Hepatocyte (in vitro differentiated cells): ENCODE data around the gene MATR3. TPM values are rescaled to one million over a fixed set of nuclear protein-coding genes. Genes with fewer than 3 reads are reported as not detected.

ENCODE experiments used
- DNase-seq: peaks from one replicate; pipeline ENCODE4 v3.0.0-alpha.2; 2016; ENCODE audit warnings: low spot score
- H2AFZ ChIP-seq: fragments of 200-600 bp; sonication (generic); 2 replicates; pipeline ENCODE4 v1.6.0; 2016; ENCODE audit warnings: antibody characterized with exemption, mild to moderate bottlenecking
- H3K27ac ChIP-seq: fragments of 200-600 bp; sonication (generic); 2 replicates; pipeline ENCODE4 v1.5.1; 2016; ENCODE audit warnings: mild to moderate bottlenecking
- H3K27me3 ChIP-seq: fragments of 200-600 bp; sonication (generic); 2 replicates; pipeline ENCODE4 v1.6.1; 2016
- H3K36me3 ChIP-seq: fragments of 200-600 bp; sonication (generic); replicated peaks from 2 replicates; pipeline ENCODE4 v1.5.1; 2016; ENCODE audit warnings: low read depth; ENCODE audit not compliant: insufficient read depth
- H3K4me1 ChIP-seq: fragments of 200-600 bp; sonication (generic); 2 replicates; pipeline ENCODE4 v1.5.1; 2016; ENCODE audit warnings: mild to moderate bottlenecking, moderate library complexity; ENCODE audit not compliant: insufficient read depth
- H3K4me2 ChIP-seq: fragments of 200-600 bp; sonication (generic); 2 replicates; pipeline ENCODE4 v1.6.0; 2016
- H3K4me3 ChIP-seq: fragments of 200-600 bp; sonication (generic); 2 replicates; pipeline ENCODE4 v1.5.1; 2016; ENCODE audit warnings: mild to moderate bottlenecking
- H3K79me2 ChIP-seq: fragments of 200-600 bp; sonication (generic); 2 replicates; pipeline ENCODE4 v1.6.0; 2017; ENCODE audit warnings: mild to moderate bottlenecking
- H3K9me2 ChIP-seq: fragments of 200-600 bp; sonication (generic); replicated peaks from 2 replicates; pipeline ENCODE4 v1.6.0; 2017; ENCODE audit warnings: mild to moderate bottlenecking; ENCODE audit not compliant: insufficient read depth
- H3K9me3 ChIP-seq: fragments of 200-600 bp; sonication (generic); 2 replicates; pipeline ENCODE4 v1.5.1; 2016; ENCODE audit warnings: low read depth, mild to moderate bottlenecking
- H4K20me1 ChIP-seq: fragments of 200-600 bp; sonication (generic); 2 replicates; pipeline ENCODE4 v1.6.0; 2016; ENCODE audit warnings: mild to moderate bottlenecking; ENCODE audit not compliant: insufficient read depth, poor library complexity, severe bottlenecking
- CTCF ChIP-seq: fragments of 200-600 bp; sonication (generic); IDR thresholded peaks from 2 replicates; pipeline ENCODE4 v1.5.1; 2016; ENCODE audit warnings: antibody characterized with exemption, mild to moderate bottlenecking; ENCODE audit not compliant: poor library complexity
- EZH2 ChIP-seq: fragments of 200-600 bp; sonication (generic); IDR thresholded peaks from 2 replicates; pipeline ENCODE4 v1.6.1; 2016; ENCODE audit warnings: antibody characterized with exemption, mild to moderate bottlenecking, borderline replicate concordance
- EZH2phosphoT487 ChIP-seq: fragments of 200-600 bp; sonication (generic); IDR thresholded peaks from one replicate; pipeline ENCODE4 v1.6.1; 2018; ENCODE audit warnings: antibody characterized with exemption, mild to moderate bottlenecking, low read depth, moderate library complexity; ENCODE audit not compliant: unreplicated experiment, severe bottlenecking
- WGBS: methylation state at CpG from one replicate; pipeline ENCODE4 v1.1.6; 2016; ENCODE audit warnings: low lambda C conversion rate; ENCODE audit errors: missing lambda C conversion rate; 5-methylcytosine and 5-hydroxymethylcytosine counted together
- polyA plus RNA-seq: library from polyadenylated mRNA; unstranded; fragments of >200 nt; fragmentation: Nextera tagmentation; extraction: Ambion mirVana; gene quantifications from 2 replicates; pipeline ENCODE4 v1.2.1, GENCODE V29; 2016
- total RNA-seq: library from RNA; depleted of rRNA; stranded (reverse); fragments of >200 nt; gene quantifications from 2 replicates; pipeline ENCODE4 v1.2.3, GENCODE V29; 2014

The MATR3 gene
- total and polyA plus RNA-seq, 2 experiments from 2014 or later: 183 to 355 TPM

DNA sequence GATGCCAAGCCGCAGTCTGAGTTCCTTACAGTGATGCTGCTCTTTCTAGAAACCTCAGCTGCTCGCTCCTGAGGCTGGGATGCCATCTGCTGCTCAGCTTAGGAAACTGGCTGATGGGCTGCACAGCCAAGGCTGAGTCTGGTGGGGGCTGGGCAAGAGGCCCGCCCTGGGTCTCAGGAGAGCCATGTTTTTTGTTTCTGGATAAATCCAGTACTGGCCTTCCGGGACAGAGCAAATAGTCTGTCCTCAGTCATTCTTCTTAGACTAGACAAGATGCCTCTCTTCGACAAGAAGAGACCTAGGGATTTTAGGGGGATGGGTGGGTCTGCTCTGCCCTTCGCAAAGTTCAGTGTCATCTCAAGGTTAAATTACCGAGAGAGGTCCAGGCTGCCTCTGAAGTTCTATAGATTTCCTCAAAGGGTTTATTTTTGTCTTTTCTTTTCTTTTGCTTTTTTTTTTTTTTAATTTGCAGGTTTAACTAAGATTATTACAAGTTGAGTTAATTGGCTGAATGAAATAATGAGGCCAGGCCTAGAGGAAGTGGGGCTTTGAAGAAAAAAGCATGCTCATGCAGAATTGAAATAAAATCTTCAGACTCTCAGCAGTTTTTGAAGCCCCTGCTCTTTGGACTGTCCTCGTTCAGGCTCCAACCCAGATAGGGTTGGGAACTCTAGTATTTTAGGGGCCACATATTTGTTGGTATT lies 30.6 kb upstream of the MATR3 start:
- TF ChIP-seq EZH2phosphoT487: no peak
- peak; percentile 97 for TF ChIP-seq CTCF
- H3K79me2 ChIP-seq: no peaks in the 10 kb centered on the region
- WGBS: 40% methylated on average over 8 of the region's 8 CpGs
- no peak overlapping the region for H3K4me2 ChIP-seq
- no peaks in the 10 kb centered on the region for H3K9me2 ChIP-seq
- H3K9me3 ChIP-seq: no peaks in the 10 kb centered on the region
- H3K27me3 ChIP-seq: no peaks in the 10 kb centered on the region
- H2AFZ ChIP-seq: no peak overlapping the region
- no peaks in the 10 kb centered on the region for H4K20me1 ChIP-seq
- no peak overlapping the region for H3K4me3 ChIP-seq
- H3K36me3 ChIP-seq: no peaks in the 10 kb centered on the region
- no peaks in the 10 kb centered on the region for H3K4me1 ChIP-seq
- H3K27ac ChIP-seq: peak overlapping the region; percentile 11
- DNase-seq: peak; percentile 94

DNA sequence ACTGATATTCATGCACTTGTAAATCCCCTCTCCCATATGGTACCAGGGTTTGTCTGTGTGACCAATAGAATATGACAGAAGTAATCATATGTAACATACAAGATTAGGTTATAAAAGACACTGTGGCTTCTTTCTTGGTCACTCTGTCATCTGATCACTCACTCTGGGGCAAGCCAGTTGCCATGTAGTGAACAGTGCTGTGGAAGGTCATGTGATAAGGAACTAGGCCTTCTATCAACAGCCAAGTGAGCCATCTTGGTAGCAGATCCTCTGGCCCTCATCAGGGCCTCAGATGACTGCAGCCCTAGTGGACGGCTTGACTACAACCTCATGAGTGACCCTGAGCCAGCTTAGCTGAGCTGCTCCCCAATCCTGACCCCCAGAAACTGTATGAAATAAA lies 30.0 kb upstream of the MATR3 start:
- Histone ChIP-seq H4K20me1 (no peaks in the 10 kb centered on the region), H3K9me3 (no peaks in the 10 kb centered on the region), H3K4me1 (no peaks in the 10 kb centered on the region), H3K9me2 (no peaks in the 10 kb centered on the region), H3K27ac (peak overlapping the region; percentile 11), H3K4me3 (no peak overlapping the region), H3K4me2 (no peak overlapping the region), H3K27me3 (no peaks in the 10 kb centered on the region), H3K36me3 (no peaks in the 10 kb centered on the region), H3K79me2 (no peaks in the 10 kb centered on the region), H2AFZ (no peak overlapping the region)
- no peak for DNase-seq
- no peak for TF ChIP-seq CTCF
- no peak for TF ChIP-seq EZH2
- TF ChIP-seq EZH2phosphoT487: no peak
- WGBS: 92% methylated on average over 1 of the region's 1 CpG

- Histone ChIP-seq H3K4me3 (no peak overlapping the region), H3K9me3 (no peaks in the 10 kb centered on the region), H4K20me1 (no peaks in the 10 kb centered on the region), H3K4me1 (no peaks in the 10 kb centered on the region), H3K27ac (no peak overlapping the region), H3K9me2 (no peaks in the 10 kb centered on the region), H3K36me3 (no peaks in the 10 kb centered on the region), H3K27me3 (no peaks in the 10 kb centered on the region), H2AFZ (no peak overlapping the region), H3K79me2 (no peaks in the 10 kb centered on the region), H3K4me2 (no peak overlapping the region)
- TF ChIP-seq CTCF (no peak), EZH2phosphoT487 (no peak), EZH2 (no peak)
- no peak for DNase-seq
- 98% methylated on average over 3 of the region's 3 CpGs for WGBS
These were observed 29.6 kb upstream of the MATR3 start for GRCh38 chr5:139263946-139264345.
